IMR-90 (cell line): Measurements from ENCODE around the gene GRIA4. TPM values are rescaled to one million over a fixed set of nuclear protein-coding genes. Genes with fewer than 3 reads are reported as not detected.

Experiments
- ATAC-seq: fragments of 200-7000 bp; cut with Tn5 transposase; 2 replicates; pipeline ENCODE4 v1.9.1; 2020; ENCODE audit warnings: low read depth, mild to moderate bottlenecking, moderate library complexity
- BruUV-seq: library from RNA; stranded (reverse); fragments of 400-500 nt; replicated peaks from 2 replicates; lab custom pipeline; 2021; lab: Mats Ljungman, UMichigan
- CTCF ChIA-PET: fragments of 300-600 bp; formaldehyde crosslinking; extraction: SDS; loops from one replicate; lab custom pipeline; 2021; ENCODE audit warnings: antibody characterized with exemption; lab: Yijun Ruan, JAX
- POLR2A ChIA-PET: fragments of 300-600 bp; sonication (Branson Sonifier 250); formaldehyde crosslinking; loops from one replicate; lab custom pipeline; 2022; ENCODE audit warnings: antibody characterized with exemption; ENCODE audit not compliant: unreplicated experiment; lab: Charles Lee
- DNase-seq: peaks from one replicate; pipeline ENCODE4 v3.0.0; 2013
- H2AFZ ChIP-seq: replicated peaks from 2 replicates; pipeline ENCODE3; 2013; ENCODE audit warnings: low read length, mild to moderate bottlenecking; ENCODE audit not compliant: poor library complexity
- H2AK5ac ChIP-seq: 2 replicates; pipeline ENCODE4 v1.6.1; 2013; ENCODE audit warnings: low read depth, low read length, inconsistent platforms
- H2AK9ac ChIP-seq: replicated peaks from 2 replicates; pipeline ENCODE3; 2013; ENCODE audit warnings: mild to moderate bottlenecking, low read depth, low read length, moderate library complexity; ENCODE audit not compliant: poor library complexity
- H2BK120ac ChIP-seq: 2 replicates; pipeline ENCODE4 v1.6.1; 2013; ENCODE audit warnings: low read depth, low read length, inconsistent platforms
- H2BK15ac ChIP-seq: 3 replicates; pipeline ENCODE4 v1.6.1; 2013; ENCODE audit warnings: low read depth, low read length, inconsistent platforms
- H2BK20ac ChIP-seq: 2 replicates; pipeline ENCODE4 v1.6.1; 2013; ENCODE audit warnings: low read depth, mild to moderate bottlenecking, inconsistent platforms, low read length, moderate library complexity
- H2BK5ac ChIP-seq: 2 replicates; pipeline ENCODE4 v1.6.1; 2013; ENCODE audit warnings: mild to moderate bottlenecking, low read depth, low read length, inconsistent platforms; ENCODE audit not compliant: poor library complexity, severe bottlenecking
- H3K14ac ChIP-seq: replicated peaks from 2 replicates; pipeline ENCODE4 v1.6.1; 2013; ENCODE audit warnings: low read depth, low read length, inconsistent platforms
- H3K18ac ChIP-seq: 2 replicates; pipeline ENCODE4 v1.6.1; 2013; ENCODE audit warnings: low read depth, low read length, control low read depth
- H3K23ac ChIP-seq: 2 replicates; pipeline ENCODE4 v1.6.1; 2013; ENCODE audit warnings: low read depth, low read length, inconsistent platforms
- H3K27ac ChIP-seq: 2 replicates; pipeline ENCODE4 v1.5.1; 2013; ENCODE audit warnings: mild to moderate bottlenecking, control low read depth, low read length; ENCODE audit not compliant: insufficient read depth
- H3K27me3 ChIP-seq: 2 replicates; pipeline ENCODE4 v1.6.1; 2013; ENCODE audit warnings: low read length; ENCODE audit not compliant: control insufficient read depth, insufficient read depth
- H3K36me3 ChIP-seq: 2 replicates; pipeline ENCODE4 v1.6.1; 2013; ENCODE audit warnings: low read length, mixed read lengths; ENCODE audit not compliant: control insufficient read depth, insufficient read depth
- H3K4ac ChIP-seq: 2 replicates; pipeline ENCODE4 v1.6.1; 2013; ENCODE audit warnings: low read depth, low read length, inconsistent platforms
- H3K4me1 ChIP-seq: 2 replicates; pipeline ENCODE4 v1.6.1; 2013; ENCODE audit warnings: low read length, mixed read lengths; ENCODE audit not compliant: control insufficient read depth, insufficient read depth
- H3K4me2 ChIP-seq: 2 replicates; pipeline ENCODE4 v1.6.1; 2013; ENCODE audit warnings: low read depth, mild to moderate bottlenecking, control low read depth, low read length, moderate library complexity
- H3K4me3 ChIP-seq: 2 replicates; pipeline ENCODE4 v1.5.1; 2013; ENCODE audit warnings: low read depth, mild to moderate bottlenecking, control low read depth, low read length, moderate library complexity; ENCODE audit not compliant: insufficient read depth
- H3K56ac ChIP-seq: 2 replicates; pipeline ENCODE4 v1.6.1; 2013; ENCODE audit warnings: low read length, inconsistent platforms; ENCODE audit not compliant: insufficient read depth; ENCODE audit errors: extremely low read depth
- H3K79me1 ChIP-seq, 2 experiments: 2 replicates each; pipeline ENCODE4 v1.6.1; 2013; ENCODE audit warnings: low read length in 2 of 2, inconsistent platforms in 1 of 2, low read depth in 1 of 2
- H3K9ac ChIP-seq: 2 replicates; pipeline ENCODE4 v1.6.1; 2013; ENCODE audit warnings: low read depth, low read length, control low read depth
- H3K9me1 ChIP-seq: 2 replicates; pipeline ENCODE4 v1.6.1; 2013; ENCODE audit warnings: low read length, inconsistent platforms; ENCODE audit not compliant: insufficient read depth
- H3K9me3 ChIP-seq: 2 replicates; pipeline ENCODE4 v1.6.1; 2013; ENCODE audit warnings: low read length; ENCODE audit not compliant: control insufficient read depth, insufficient read depth
- H4K20me1 ChIP-seq: 2 replicates; pipeline ENCODE4 v1.6.1; 2013; ENCODE audit warnings: low read length, inconsistent platforms; ENCODE audit not compliant: insufficient read depth
- H4K5ac ChIP-seq: 2 replicates; pipeline ENCODE4 v1.6.1; 2013; ENCODE audit warnings: mild to moderate bottlenecking, low read depth, low read length, control low read depth
- H4K8ac ChIP-seq, 2 experiments: 2 replicates each; pipeline ENCODE4 v1.6.1; 2013; ENCODE audit warnings: low read depth in 2 of 2, low read length in 2 of 2, control low read depth in 1 of 2, inconsistent platforms in 1 of 2
- H4K91ac ChIP-seq: 2 replicates; pipeline ENCODE4 v1.6.1; 2013; ENCODE audit warnings: low read depth, low read length, inconsistent platforms; ENCODE audit not compliant: insufficient read depth
- CEBPB ChIP-seq: IDR thresholded peaks from 2 replicates; pipeline ENCODE4 v1.6.1; 2012; ENCODE audit warnings: low read depth, low read length, improper control_type of control experiment
- FOS ChIP-seq: fragments of 150-350 bp; IDR thresholded peaks from 2 replicates; pipeline ENCODE4 v1.6.1; 2016; ENCODE audit warnings: low read depth, low read length
- NFE2L2 ChIP-seq: fragments of 150-350 bp; IDR thresholded peaks from 2 replicates; pipeline ENCODE4 v1.6.1; 2016; ENCODE audit warnings: low read depth, mild to moderate bottlenecking, low read length
- RAD21 ChIP-seq: IDR thresholded peaks from 2 replicates; pipeline ENCODE4 v1.6.1; 2012; ENCODE audit warnings: low read length, improper control_type of control experiment
- RFX5 ChIP-seq: IDR thresholded peaks from 2 replicates; pipeline ENCODE4 v1.8.0; 2012; ENCODE audit warnings: low read depth, mild to moderate bottlenecking, low read length, moderate library complexity
- SMC3 ChIP-seq: fragments of 150-350 bp; IDR thresholded peaks from 2 replicates; pipeline ENCODE4 v1.6.1; 2016; ENCODE audit warnings: low read depth, mild to moderate bottlenecking, antibody characterized with exemption, low read length, moderate library complexity
- WGBS, 2 experiments: methylation state at CpG; one replicate each; pipeline versions ENCODE4 v1.1.5 to v1.1.7; 2013; ENCODE audit warnings: missing lambda C conversion rate in 2 of 2; ENCODE audit not compliant: insufficient read length in 1 of 2; ENCODE audit errors: extremely low coverage in 2 of 2; 5-methylcytosine and 5-hydroxymethylcytosine counted together
- dilution Hi-C: fragments of 300-500 bp; cut with HindIII; formaldehyde crosslinking; loops from one replicate; pipeline ENCODE4 v1.14.3; 2018; ENCODE audit warnings: low sequenced_read_pairs; ENCODE audit not compliant: unreplicated experiment
- in situ Hi-C: fragments of 300-500 bp; cut with MboI; formaldehyde crosslinking; loops from 3 replicates; pipeline ENCODE4 v1.14.3; 2019; ENCODE audit warnings: low sequenced_read_pairs, inconsistent platforms, mixed read lengths
- intact Hi-C: fragments of 100-400 bp; cut with micrococcal nuclease; formaldehyde crosslinking; loops from 2 replicates; pipeline ENCODE4 v1.10.0; 2022
- polyA plus RNA-seq, 3 experiments: library from polyadenylated mRNA; depleted of rRNA; stranded (reverse); fragments of >200 nt; gene quantifications; 2 replicates each; pipeline ENCODE4 v1.2.3, GENCODE V29; 2012; ENCODE audit warnings: low replicate concordance in 1 of 3
- total RNA-seq: library from RNA; depleted of rRNA; stranded (reverse); fragments of >200 nt; gene quantifications from 2 replicates; pipeline ENCODE4 v1.2.3, GENCODE V29; 2012
- TF ChIP-seq, protein P1 (sequence below): fragments of 150-350 bp; IDR thresholded peaks from 2 replicates; pipeline ENCODE4 v1.6.1; 2017; ENCODE audit warnings: mild to moderate bottlenecking, antibody characterized with exemption, low read length, low read depth

Gene GRIA4
- total and polyA plus RNA-seq, 2 of the 4 experiments (the other 2 are of a cell fraction) = 0.36 to 1.0 TPM

DNA sequence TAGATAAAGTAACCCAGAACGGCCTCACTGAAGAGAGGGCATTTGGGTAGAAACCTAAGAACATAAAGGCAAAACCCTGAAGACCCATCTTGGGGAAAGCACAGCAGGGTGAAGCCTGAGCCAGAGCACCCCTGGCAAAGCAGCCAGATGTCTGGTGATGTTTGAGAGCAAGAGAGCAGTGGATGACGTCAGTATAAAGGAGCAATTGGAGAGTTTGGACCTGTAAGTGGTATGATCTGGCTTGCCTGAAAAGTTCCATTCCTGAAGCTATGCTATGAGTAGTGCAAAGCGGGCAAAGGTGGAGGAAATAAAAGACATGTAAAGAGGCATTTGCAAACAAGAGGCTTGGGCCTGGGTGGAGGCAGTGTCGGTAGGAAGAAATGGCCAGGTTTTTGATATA is 244.4 kb downstream of the GRIA4 start:
- no peaks in the 10 kb centered on the region for H3K4me1 ChIP-seq
- no peaks in the 10 kb centered on the region for H3K36me3 ChIP-seq
- ATAC-seq = no peak
- no peaks in the 10 kb centered on the region for H4K20me1 ChIP-seq
- no peak overlapping the region for H2BK20ac ChIP-seq
- H2BK15ac ChIP-seq = no peak overlapping the region
- no peak overlapping the region for H3K4me3 ChIP-seq
- no peak overlapping the region for H3K27ac ChIP-seq
- H4K91ac ChIP-seq = no peak overlapping the region
- no peak overlapping the region for H4K8ac ChIP-seq
- H2AK5ac ChIP-seq = no peak overlapping the region
- H3K9me1 ChIP-seq = no peaks in the 10 kb centered on the region
- H4K5ac ChIP-seq = no peak overlapping the region
- no peak for DNase-seq
- no peak overlapping the region for H2AK9ac ChIP-seq
- no peak overlapping the region for H3K4ac ChIP-seq
- ChIA-PET POLR2A (no interaction called here), CTCF (no interaction called here)
- no peak overlapping the region for H3K4me2 ChIP-seq
- no peak overlapping the region for H3K9ac ChIP-seq
- H3K27me3 ChIP-seq = no peaks in the 10 kb centered on the region
- H3K18ac ChIP-seq = no peak overlapping the region
- BruUV-seq = no TSS peak
- H2BK120ac ChIP-seq = no peak overlapping the region
- TF ChIP-seq FOS (no peak), RFX5 (no peak), CEBPB (no peak), RAD21 (no peak), NFE2L2 (no peak), SMC3 (no peak)
- TF ChIP-seq, protein P1, sequence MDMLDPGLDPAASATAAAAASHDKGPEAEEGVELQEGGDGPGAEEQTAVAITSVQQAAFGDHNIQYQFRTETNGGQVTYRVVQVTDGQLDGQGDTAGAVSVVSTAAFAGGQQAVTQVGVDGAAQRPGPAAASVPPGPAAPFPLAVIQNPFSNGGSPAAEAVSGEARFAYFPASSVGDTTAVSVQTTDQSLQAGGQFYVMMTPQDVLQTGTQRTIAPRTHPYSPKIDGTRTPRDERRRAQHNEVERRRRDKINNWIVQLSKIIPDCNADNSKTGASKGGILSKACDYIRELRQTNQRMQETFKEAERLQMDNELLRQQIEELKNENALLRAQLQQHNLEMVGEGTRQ = no peak
- no peak overlapping the region for H2AFZ ChIP-seq
- H2BK5ac ChIP-seq = no peak overlapping the region
- dilution Hi-C loops (no loop called here), in situ Hi-C loops (loop anchor here (25.0 kb wide), 1 partner anchor 917 kb away; no protein-coding TSS in a partner anchor), intact Hi-C loops (no loop called here)
- 92% methylated on average over 2 of the region's 4 CpGs; no CpG with 5 or more reads in 1 of the 2 experiments for WGBS, 2 experiments
- H3K14ac ChIP-seq = no peak overlapping the region
- no peaks in the 10 kb centered on the region for H3K9me3 ChIP-seq
- H3K23ac ChIP-seq = no peak overlapping the region
- no peaks in the 10 kb centered on the region for H3K79me1 ChIP-seq
- H3K56ac ChIP-seq = no peak overlapping the region
